ENCODE measurements around the gene IQCF6. TPM values are rescaled to one million over a fixed set of nuclear protein-coding genes. Genes with fewer than 3 reads are reported as not detected.

Gene IQCF6
- polyA plus RNA-seq, 1 donor from 2014 or later: not detected

DNA sequence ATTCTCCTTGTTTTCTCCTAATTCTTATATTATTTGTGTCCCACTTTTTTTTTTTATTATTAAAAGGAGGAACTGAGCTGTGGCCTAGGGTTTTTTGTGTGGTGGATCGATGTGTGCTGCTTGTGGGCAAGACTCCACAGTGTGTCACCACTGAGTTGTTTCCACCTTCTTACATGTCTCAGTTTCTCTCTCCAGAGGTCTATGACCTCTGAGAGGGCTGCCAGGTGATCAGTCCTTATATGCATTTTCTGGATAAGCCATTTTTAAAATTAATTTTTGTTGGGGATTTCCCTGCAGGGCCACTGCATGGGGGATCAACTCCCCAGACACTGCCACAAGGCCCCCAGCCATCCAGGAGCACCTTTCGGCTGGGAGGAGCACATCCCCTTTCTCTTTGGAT, 27.8 kb downstream of the IQCF6 start:
- Histone ChIP-seq H3K27me3 (ENCODE audit: insufficient read depth, low read depth, low read length) (no peaks in the 10 kb centered on the region), H3K27ac (ENCODE audit: low read length) (no peak overlapping the region), H4K20me1 (ENCODE audit: insufficient read depth) (no peaks in the 10 kb centered on the region), H3K79me2 (replicated peaks; ENCODE audit: insufficient read depth, low read length) (no peaks in the 10 kb centered on the region), H3K9ac (ENCODE audit: low read length) (no peak overlapping the region), H3K4me3 (ENCODE audit: low read length) (no peak overlapping the region), H3F3A (ENCODE audit: insufficient read depth, low read length, poor library complexity, severe bottlenecking) (no peaks in the 10 kb centered on the region), H2AFZ (ENCODE audit: low read depth, low read length) (no peak overlapping the region), H3K4me2 (ENCODE audit: low read length) (no peak overlapping the region), H3K9me3 (ENCODE audit: low read length) (no peaks in the 10 kb centered on the region), H3K36me3 (ENCODE audit: insufficient read depth, low read length) (no peaks in the 10 kb centered on the region), H3K9me2 (ENCODE audit: insufficient read depth, low read length) (no peaks in the 10 kb centered on the region)
- TF ChIP-seq, protein P1, sequence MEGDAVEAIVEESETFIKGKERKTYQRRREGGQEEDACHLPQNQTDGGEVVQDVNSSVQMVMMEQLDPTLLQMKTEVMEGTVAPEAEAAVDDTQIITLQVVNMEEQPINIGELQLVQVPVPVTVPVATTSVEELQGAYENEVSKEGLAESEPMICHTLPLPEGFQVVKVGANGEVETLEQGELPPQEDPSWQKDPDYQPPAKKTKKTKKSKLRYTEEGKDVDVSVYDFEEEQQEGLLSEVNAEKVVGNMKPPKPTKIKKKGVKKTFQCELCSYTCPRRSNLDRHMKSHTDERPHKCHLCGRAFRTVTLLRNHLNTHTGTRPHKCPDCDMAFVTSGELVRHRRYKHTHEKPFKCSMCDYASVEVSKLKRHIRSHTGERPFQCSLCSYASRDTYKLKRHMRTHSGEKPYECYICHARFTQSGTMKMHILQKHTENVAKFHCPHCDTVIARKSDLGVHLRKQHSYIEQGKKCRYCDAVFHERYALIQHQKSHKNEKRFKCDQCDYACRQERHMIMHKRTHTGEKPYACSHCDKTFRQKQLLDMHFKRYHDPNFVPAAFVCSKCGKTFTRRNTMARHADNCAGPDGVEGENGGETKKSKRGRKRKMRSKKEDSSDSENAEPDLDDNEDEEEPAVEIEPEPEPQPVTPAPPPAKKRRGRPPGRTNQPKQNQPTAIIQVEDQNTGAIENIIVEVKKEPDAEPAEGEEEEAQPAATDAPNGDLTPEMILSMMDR (IDR thresholded peaks at IDR 0.05; ENCODE audit: poor library complexity, severe bottlenecking): no peak
- TF ChIP-seq POLR2AphosphoS5 (IDR thresholded peaks at IDR 0.05) (no peak), REST (IDR thresholded peaks at IDR 0.05; ENCODE audit: borderline replicate concordance) (no peak), RAD21 (conservative IDR thresholded peaks at IDR 0.05) (no peak), EZH2 (IDR thresholded peaks at IDR 0.05; ENCODE audit: borderline replicate concordance, insufficient read depth, low read length, poor library complexity, severe bottlenecking) (no peak), MXI1 (conservative IDR thresholded peaks at IDR 0.05; ENCODE audit: poor library complexity, severe bottlenecking) (no peak), SMC3 (conservative IDR thresholded peaks at IDR 0.05; ENCODE audit: poor library complexity) (no peak), TAF1 (IDR thresholded peaks at IDR 0.05; ENCODE audit: low read depth) (no peak), EP300 (conservative IDR thresholded peaks at IDR 0.05; ENCODE audit: poor library complexity, severe bottlenecking) (no peak)

DNA sequence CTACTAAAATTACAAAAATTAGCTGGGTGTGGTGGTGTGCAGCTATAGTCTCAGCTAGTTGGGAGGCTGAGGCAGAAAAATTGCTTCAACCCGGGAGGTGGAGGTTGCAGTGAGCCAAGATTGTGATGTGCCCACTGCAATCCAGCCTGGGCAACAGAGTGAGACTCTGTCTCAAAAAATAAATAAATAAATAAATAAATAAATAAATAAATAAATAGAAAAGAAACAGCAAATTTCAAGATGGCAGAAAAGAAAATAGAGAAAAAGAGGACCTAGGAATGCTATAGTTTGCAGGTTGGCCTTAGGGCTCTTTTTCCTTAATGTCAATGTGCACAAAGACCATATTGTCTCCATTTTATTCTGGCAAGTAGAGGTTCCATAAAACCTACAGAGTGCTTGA, 28.2 kb downstream of the IQCF6 start:
- no peaks in the 10 kb centered on the region for H3F3A ChIP-seq (ENCODE audit: insufficient read depth, low read length, poor library complexity, severe bottlenecking)

More for the DNA sequence above, 28.2 kb downstream of the IQCF6 start:
- H2AFZ ChIP-seq (ENCODE audit: low read depth, low read length): no peak overlapping the region
- no peaks in the 10 kb centered on the region for H3K36me3 ChIP-seq (ENCODE audit: insufficient read depth, low read length)
- H3K9me3 ChIP-seq (ENCODE audit: low read length): no peaks in the 10 kb centered on the region
- no peak overlapping the region for H3K9ac ChIP-seq (ENCODE audit: low read length)
- H3K27me3 ChIP-seq (ENCODE audit: insufficient read depth, low read depth, low read length): no peaks in the 10 kb centered on the region
- H3K27ac ChIP-seq (ENCODE audit: low read length): no peak overlapping the region
- TF ChIP-seq RAD21 (conservative IDR thresholded peaks at IDR 0.05): no peak
- TF ChIP-seq TAF1 (IDR thresholded peaks at IDR 0.05; ENCODE audit: low read depth): no peak
- TF ChIP-seq, protein P1 (IDR thresholded peaks at IDR 0.05; ENCODE audit: poor library complexity, severe bottlenecking): no peak
- TF ChIP-seq MXI1 (conservative IDR thresholded peaks at IDR 0.05; ENCODE audit: poor library complexity, severe bottlenecking): no peak
- TF ChIP-seq POLR2AphosphoS5 (IDR thresholded peaks at IDR 0.05): no peak
- TF ChIP-seq EP300 (conservative IDR thresholded peaks at IDR 0.05; ENCODE audit: poor library complexity, severe bottlenecking): no peak
- no peak for TF ChIP-seq REST (IDR thresholded peaks at IDR 0.05; ENCODE audit: borderline replicate concordance)
- no peak for TF ChIP-seq EZH2 (IDR thresholded peaks at IDR 0.05; ENCODE audit: borderline replicate concordance, insufficient read depth, low read length, poor library complexity, severe bottlenecking)
- no peak for TF ChIP-seq SMC3 (conservative IDR thresholded peaks at IDR 0.05; ENCODE audit: poor library complexity)
- H4K20me1 ChIP-seq (ENCODE audit: insufficient read depth): no peaks in the 10 kb centered on the region
- no peak overlapping the region for H3K4me2 ChIP-seq (ENCODE audit: low read length)
- no peaks in the 10 kb centered on the region for H3K79me2 ChIP-seq (replicated peaks; ENCODE audit: insufficient read depth, low read length)
- H3K9me2 ChIP-seq (ENCODE audit: insufficient read depth, low read length): no peaks in the 10 kb centered on the region
- H3K4me3 ChIP-seq (ENCODE audit: low read length): no peak overlapping the region
